SIG-M5 treated with dmso at 0.1 percent for 504 hours (cell line): ENCODE data around the gene PGA5.

ENCODE experiments used
- DNase-seq: peaks from one replicate; lab custom pipeline; 2025; ENCODE audit not compliant: unreplicated experiment; lab: John Stamatoyannopoulos, UW

PGA5 gene

DNA sequence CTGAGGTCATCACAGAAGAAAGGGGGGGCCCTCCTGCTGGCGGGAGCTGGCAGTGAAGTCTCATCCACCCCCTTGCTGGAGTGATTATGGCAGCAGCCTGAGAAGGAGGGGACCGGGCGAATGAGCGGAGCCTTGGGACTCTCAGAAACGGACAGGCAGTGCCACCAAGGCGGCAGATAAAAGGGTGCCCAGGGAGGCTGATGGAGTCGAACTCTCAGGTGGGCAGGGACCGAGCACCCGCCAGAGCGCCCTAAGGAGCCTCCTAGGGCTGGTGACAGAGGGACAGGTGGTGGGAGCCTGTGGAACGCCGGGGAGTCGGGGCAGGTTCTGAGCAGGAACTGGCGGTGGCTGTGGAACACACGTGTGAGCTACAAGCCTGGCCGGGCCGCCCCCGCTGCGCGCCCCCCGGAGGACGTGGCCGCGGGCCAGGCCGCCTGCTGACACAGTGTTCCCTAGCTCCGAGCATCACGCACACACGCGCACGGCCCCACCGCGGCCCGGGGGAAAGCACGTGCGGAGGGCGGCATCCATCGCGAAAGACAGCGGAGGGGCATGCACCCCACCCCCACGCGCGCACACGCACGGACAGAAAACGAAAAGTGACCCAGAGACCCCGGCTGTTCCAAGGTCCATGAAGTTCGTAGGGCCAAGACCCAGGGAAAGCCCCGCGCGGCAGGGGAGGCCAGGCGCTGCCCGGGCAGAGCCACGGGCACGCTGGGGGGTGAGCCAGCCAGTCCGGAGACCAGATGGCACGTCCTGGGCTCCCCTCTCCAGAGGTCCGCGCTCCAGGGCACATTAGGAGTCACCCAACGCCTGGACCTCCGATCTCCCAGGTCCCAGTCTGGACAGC lies 53.1 kb downstream of the PGA5 start:
- DNase-seq = peak; percentile 46

- peak; percentile 63 for DNase-seq
Observed at GRCh38 chr11:61294717-61295595, 54.0 kb downstream of the PGA5 start, which contains the start of gene VWCE. VWCE (minus strand) TSS chr11:61295316; CDS start chr11:61295037, 279 bp downstream.

GRCh38 chr11:61295596-61295926 lies 54.6 kb downstream of the PGA5 start:
- no peak for DNase-seq

- DNase-seq = no peak
Observed at GRCh38 chr11:61297341-61297740, 56.4 kb downstream of the PGA5 start.

GRCh38 chr11:61297746-61298145 lies 56.8 kb downstream of the PGA5 start:
- DNase-seq = peak; percentile 58

- DNase-seq = no peak
Observed at GRCh38 chr11:61298663-61299244, 57.8 kb downstream of the PGA5 start.
